Loucy (cell line): Measurements from ENCODE around the gene LCE1F.

Experiments
- EZH2phosphoT487 ChIP-seq: fragments of 200-600 bp; IDR thresholded peaks from 2 replicates; pipeline ENCODE4 v1.6.1; 2018; ENCODE audit warnings: antibody characterized with exemption, mild to moderate bottlenecking, moderate library complexity, borderline replicate concordance
- TF ChIP-seq, protein P1 (sequence below): fragments of 200-600 bp; sonication (generic); conservative IDR thresholded peaks from 2 replicates; pipeline ENCODE4 v1.5.1; 2014; ENCODE audit warnings: mild to moderate bottlenecking, antibody characterized with exemption, low read length

DNA sequence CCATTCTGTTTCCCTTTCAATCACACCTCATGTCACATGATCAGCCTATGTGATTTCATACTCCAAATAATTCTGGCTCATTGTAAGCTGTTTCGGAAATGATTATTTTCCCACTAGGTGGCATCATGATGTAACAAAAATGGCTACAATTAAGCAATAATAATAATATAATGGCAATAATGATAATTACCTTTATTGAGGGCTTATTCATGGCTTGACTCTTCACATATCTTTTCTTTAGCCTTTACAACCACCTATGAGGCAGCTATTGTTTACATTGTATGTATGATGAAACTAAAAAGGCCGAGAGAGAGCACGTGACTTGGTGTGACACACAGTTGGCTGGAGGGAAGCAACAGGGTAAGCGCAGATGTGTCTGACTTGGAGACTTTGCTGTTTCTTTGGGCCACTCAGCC is 29.6 kb upstream of the LCE1F start:
- TF ChIP-seq, protein P1, sequence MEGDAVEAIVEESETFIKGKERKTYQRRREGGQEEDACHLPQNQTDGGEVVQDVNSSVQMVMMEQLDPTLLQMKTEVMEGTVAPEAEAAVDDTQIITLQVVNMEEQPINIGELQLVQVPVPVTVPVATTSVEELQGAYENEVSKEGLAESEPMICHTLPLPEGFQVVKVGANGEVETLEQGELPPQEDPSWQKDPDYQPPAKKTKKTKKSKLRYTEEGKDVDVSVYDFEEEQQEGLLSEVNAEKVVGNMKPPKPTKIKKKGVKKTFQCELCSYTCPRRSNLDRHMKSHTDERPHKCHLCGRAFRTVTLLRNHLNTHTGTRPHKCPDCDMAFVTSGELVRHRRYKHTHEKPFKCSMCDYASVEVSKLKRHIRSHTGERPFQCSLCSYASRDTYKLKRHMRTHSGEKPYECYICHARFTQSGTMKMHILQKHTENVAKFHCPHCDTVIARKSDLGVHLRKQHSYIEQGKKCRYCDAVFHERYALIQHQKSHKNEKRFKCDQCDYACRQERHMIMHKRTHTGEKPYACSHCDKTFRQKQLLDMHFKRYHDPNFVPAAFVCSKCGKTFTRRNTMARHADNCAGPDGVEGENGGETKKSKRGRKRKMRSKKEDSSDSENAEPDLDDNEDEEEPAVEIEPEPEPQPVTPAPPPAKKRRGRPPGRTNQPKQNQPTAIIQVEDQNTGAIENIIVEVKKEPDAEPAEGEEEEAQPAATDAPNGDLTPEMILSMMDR = peak; percentile 42
- no peak for TF ChIP-seq EZH2phosphoT487
